WI38 (cell line): Measurements from ENCODE around the gene DGKA.

ENCODE experiments used
- H3K4me3 ChIP-seq: 2 replicates; pipeline ENCODE4 v1.5.1; 2011; ENCODE audit warnings: low read depth, mild to moderate bottlenecking, control low read depth, low read length
- TF ChIP-seq, protein P1 (sequence below): IDR thresholded peaks from 2 replicates; pipeline ENCODE4 v1.5.1; 2012; ENCODE audit warnings: low read depth, mild to moderate bottlenecking, control low read depth, low read length

DGKA gene

DNA sequence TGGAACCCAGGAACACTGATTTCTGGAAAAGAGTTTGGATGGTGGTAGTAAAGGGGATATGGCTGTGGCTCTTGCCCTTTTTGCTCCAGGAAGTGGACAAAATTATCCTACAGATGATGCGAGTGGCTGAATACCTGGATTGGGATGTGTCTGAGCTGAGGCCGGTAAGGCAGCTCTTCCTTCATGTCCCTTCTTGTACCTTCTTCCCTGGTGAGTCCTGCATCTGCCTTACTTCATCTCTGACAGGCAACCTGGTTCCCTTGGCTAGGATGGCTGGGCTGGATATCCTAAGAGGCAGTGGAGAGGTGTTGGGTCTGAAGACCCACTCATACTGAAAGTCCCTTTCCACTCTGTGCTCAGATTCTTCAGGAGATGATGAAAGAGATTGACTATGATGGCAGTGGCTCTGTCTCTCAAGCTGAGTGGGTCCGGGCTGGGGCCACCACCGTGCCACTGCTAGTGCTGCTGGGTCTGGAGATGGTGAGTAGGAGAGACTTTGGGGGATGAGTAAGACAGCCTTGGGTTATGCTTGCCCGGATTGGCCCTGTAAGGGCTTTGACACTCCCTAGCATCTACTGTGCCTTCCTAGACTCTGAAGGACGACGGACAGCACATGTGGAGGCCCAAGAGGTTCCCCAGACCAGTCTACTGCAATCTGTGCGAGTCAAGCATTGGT, 8.0 kb downstream of the DGKA start:
- TF ChIP-seq, protein P1, sequence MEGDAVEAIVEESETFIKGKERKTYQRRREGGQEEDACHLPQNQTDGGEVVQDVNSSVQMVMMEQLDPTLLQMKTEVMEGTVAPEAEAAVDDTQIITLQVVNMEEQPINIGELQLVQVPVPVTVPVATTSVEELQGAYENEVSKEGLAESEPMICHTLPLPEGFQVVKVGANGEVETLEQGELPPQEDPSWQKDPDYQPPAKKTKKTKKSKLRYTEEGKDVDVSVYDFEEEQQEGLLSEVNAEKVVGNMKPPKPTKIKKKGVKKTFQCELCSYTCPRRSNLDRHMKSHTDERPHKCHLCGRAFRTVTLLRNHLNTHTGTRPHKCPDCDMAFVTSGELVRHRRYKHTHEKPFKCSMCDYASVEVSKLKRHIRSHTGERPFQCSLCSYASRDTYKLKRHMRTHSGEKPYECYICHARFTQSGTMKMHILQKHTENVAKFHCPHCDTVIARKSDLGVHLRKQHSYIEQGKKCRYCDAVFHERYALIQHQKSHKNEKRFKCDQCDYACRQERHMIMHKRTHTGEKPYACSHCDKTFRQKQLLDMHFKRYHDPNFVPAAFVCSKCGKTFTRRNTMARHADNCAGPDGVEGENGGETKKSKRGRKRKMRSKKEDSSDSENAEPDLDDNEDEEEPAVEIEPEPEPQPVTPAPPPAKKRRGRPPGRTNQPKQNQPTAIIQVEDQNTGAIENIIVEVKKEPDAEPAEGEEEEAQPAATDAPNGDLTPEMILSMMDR, result no peak
- H3K4me3 ChIP-seq, result no peak overlapping the region

DNA sequence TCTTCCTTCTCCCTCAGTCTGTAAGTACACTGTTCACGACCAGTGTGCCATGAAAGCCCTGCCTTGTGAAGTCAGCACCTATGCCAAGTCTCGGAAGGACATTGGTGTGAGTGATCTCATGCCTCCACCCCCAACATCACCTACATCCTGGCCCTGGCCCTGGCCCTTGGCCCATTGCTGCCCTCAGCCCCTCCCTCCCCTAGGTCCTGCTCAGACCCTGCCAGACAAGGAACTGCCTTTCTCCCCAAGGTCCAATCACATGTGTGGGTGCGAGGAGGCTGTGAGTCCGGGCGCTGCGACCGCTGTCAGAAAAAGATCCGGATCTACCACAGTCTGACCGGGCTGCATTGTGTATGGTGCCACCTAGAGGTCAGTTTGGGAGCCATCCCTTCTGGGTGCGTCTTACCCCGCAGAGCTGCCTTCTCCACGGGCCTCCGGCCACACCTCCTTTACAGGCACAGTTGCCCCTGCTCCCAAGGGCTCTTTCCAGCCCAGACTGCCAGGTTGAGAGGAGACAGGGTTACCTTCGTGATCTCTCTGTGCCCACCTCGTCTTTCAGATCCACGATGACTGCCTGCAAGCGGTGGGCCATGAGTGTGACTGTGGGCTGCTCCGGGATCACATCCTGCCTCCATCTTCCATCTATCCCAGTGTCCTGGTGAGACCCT, 9.2 kb downstream of the DGKA start:
- H3K4me3 ChIP-seq, result no peak overlapping the region
- TF ChIP-seq, protein P1, result peak; percentile 88

DNA sequence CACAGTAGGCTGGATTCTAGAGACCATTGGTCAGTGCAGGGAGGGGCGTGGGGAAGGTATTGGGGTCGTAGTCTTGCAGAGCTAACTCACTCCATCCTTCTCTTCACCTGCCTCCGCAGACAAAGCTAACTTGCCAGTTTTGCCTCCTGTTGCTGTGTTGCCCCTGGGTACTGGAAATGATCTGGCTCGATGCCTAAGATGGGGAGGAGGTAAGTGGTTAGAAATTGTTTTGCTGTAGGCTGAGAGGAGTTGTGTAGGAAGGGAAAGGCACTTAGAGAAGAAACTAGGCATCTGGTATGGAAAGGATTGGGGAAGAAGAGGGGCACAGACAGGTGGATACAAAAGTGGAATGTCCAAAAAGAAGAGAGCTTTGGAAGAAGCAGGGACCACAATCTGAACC, 11.1 kb downstream of the DGKA start:
- no peak overlapping the region for H3K4me3 ChIP-seq
- TF ChIP-seq, protein P1, result no peak

DNA sequence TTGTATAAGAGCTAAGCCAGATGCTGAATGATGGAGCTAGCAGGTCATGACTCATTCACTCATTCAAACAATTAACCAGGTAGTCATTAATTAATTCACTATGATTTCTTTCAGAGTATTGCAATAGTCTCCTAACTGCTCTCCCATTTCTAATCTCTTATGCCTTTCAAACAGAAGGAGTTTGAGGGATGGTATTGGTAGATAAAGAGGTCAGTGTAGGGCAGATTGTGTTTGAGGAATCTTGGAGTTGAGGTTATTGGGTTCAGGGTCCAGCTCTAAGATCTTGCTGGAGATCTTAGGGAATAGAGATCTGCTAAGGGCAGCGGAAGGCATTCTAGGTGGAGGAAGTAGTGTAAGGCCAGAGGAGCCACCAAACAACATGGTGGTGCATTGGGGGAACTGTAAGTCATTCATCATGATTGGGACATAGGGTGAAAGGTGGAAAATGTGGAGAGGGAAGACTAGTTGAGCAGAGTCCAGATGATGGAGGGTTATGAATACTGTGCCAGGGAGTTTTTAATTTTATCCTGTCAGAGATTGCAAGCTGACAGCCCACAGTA, 11.7 kb downstream of the DGKA start:
- H3K4me3 ChIP-seq, result no peak overlapping the region
- TF ChIP-seq, protein P1, result no peak

DNA sequence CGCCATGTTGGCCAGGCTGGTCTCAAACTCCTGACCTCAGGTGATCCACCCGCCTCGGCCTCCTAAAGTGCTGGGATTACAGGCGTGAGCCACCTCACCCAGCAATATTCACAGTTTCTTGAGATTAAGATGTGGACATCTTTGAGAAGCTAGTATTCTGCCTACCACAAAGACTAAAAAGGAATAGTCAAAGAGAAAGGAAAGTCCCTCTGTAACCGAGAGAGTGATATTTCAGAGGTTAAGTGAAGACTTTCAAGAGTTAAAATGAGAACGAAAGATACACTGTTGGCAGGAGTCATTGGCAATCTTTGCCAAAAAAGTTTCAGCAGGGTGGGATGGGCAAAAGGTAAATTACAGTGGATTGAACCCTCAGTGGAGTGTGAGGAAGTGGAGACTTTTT, 15.6 kb downstream of the DGKA start:
- TF ChIP-seq, protein P1, result no peak
- H3K4me3 ChIP-seq, result no peak overlapping the region

DNA sequence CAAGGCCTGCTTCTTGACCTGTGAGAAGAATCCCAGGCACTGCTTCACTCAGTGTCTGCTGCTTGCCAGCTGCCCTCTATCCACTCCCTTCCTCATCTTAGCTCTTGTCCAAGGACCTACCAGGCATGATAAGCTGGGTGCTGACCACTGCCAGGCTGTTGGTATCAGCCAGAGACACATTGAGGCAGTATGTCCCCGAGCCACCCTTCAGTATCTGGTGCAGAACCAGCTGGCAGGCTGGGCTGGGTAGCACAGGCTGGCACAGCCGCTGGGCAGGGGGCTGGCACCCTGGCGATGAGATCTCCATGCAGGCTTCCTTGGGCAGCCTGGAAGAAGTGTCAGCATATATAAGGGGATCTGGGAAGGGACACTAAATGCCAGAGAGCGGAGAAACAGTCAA, 24.4 kb downstream of the DGKA start:
- no peak overlapping the region for H3K4me3 ChIP-seq
- TF ChIP-seq, protein P1, result no peak
